Regular cardiac myocyte (primary cell): ENCODE results near the gene CSNK1G1. TPM values are rescaled to one million over a fixed set of nuclear protein-coding genes. Genes with fewer than 3 reads are reported as not detected.

ENCODE experiments used
- total RNA-seq: library from RNA; depleted of rRNA; stranded (reverse); fragments of >200 nt; gene quantifications from 2 replicates; pipeline ENCODE4 v1.2.3, GENCODE V29; 2014

The CSNK1G1 gene
- total RNA-seq = 22.6 and 22.8 TPM in 2 replicates

GRCh38 chr15:64355944-64356709 is at the start of gene CSNK1G1:
Gene CSNK1G1, minus strand, starts transcription at chr15:64356173. Its CDS starts 55,674 bp downstream, at chr15:64300499.

GRCh38 chr15:64387562-64388168 is 31.7 kb upstream of the CSNK1G1 start, which contains the start of gene TRIP4:
Gene TRIP4, plus strand, starts transcription at chr15:64387836. Its CDS starts 28 bp downstream, at chr15:64387864.

GRCh38 chr15:64381000-64381751 is 25.2 kb upstream of the CSNK1G1 start, which contains the start of gene PCLAF:
Gene PCLAF, minus strand, starts transcription at chr15:64381441. Its CDS starts 70 bp downstream, at chr15:64381371.

GRCh38 chr15:64162869-64163658 is 192.9 kb downstream of the CSNK1G1 start, which contains the start of gene PPIB:
Gene PPIB, minus strand, starts transcription at chr15:64163022. Its CDS starts 36 bp downstream, at chr15:64162986.

GRCh38 chr15:64151727-64152506 is 204.1 kb downstream of the CSNK1G1 start, which contains the start of gene SNX22:
Gene SNX22, plus strand, starts transcription at chr15:64151731. Its CDS starts 45 bp downstream, at chr15:64151776.

Other genes starting within 250 kb of the CSNK1G1 start
- gene SNX22, start 204.4 kb downstream of the CSNK1G1 start, total RNA-seq = 0.19 and 0.28 TPM in 2 replicates
- gene PPIB, start 193.2 kb downstream of the CSNK1G1 start, total RNA-seq = 1,403 and 1,545 TPM in 2 replicates
- 5.6 and 25.1 TPM in 2 replicates for gene PCLAF, start 25.3 kb upstream of the CSNK1G1 start, total RNA-seq
- gene TRIP4, start 31.7 kb upstream of the CSNK1G1 start, total RNA-seq = 11.0 and 13.4 TPM in 2 replicates
- gene ZNF609, start 104.4 kb upstream of the CSNK1G1 start, total RNA-seq = 16.1 and 20.3 TPM in 2 replicates